Smooth muscle cell (in vitro differentiated cells): ENCODE measurements around the gene ELP6. TPM values are rescaled to one million over a fixed set of nuclear protein-coding genes. Genes with fewer than 3 reads are reported as not detected.
A peak's percentile ranks its signal among the peaks of the same experiment; 100 is the strongest.

ENCODE experiments used
- DNase-seq: peaks from one replicate; lab custom pipeline; 2025; ENCODE audit not compliant: unreplicated experiment; lab: John Stamatoyannopoulos, UW
- H2AFZ ChIP-seq: fragments of 200-600 bp; sonication (generic); 2 replicates; pipeline ENCODE4 v1.6.0; 2016; ENCODE audit warnings: antibody characterized with exemption, low read depth, mild to moderate bottlenecking
- H3F3A ChIP-seq: fragments of 200-600 bp; sonication (generic); 2 replicates; pipeline ENCODE4 v1.6.0; 2017; ENCODE audit warnings: antibody characterized with exemption, low read depth
- H3K27ac ChIP-seq: fragments of 200-600 bp; sonication (generic); 2 replicates; pipeline ENCODE4 v1.5.1; 2016; ENCODE audit warnings: low read depth, mild to moderate bottlenecking
- H3K27me3 ChIP-seq: fragments of 200-600 bp; sonication (generic); 2 replicates; pipeline ENCODE4 v1.6.1; 2016; ENCODE audit warnings: low read depth, mild to moderate bottlenecking
- H3K36me3 ChIP-seq: fragments of 200-600 bp; sonication (generic); 2 replicates; pipeline ENCODE4 v1.5.1; 2016; ENCODE audit warnings: low read depth
- H3K4me1 ChIP-seq: fragments of 200-600 bp; sonication (generic); 2 replicates; pipeline ENCODE4 v1.5.1; 2016; ENCODE audit warnings: low read depth
- H3K4me2 ChIP-seq: fragments of 200-600 bp; sonication (generic); 2 replicates; pipeline ENCODE4 v1.6.0; 2016; ENCODE audit warnings: mild to moderate bottlenecking
- H3K4me3 ChIP-seq: fragments of 200-600 bp; sonication (generic); 2 replicates; pipeline ENCODE4 v1.5.1; 2016; ENCODE audit warnings: mild to moderate bottlenecking
- H3K79me2 ChIP-seq: fragments of 200-600 bp; sonication (generic); 2 replicates; pipeline ENCODE4 v1.6.0; 2016; ENCODE audit warnings: low read depth, mild to moderate bottlenecking
- H3K9ac ChIP-seq: fragments of 200-600 bp; sonication (generic); 2 replicates; pipeline ENCODE4 v1.6.0; 2016; ENCODE audit warnings: low read depth
- H3K9me3 ChIP-seq: fragments of 200-600 bp; sonication (generic); replicated peaks from 2 replicates; pipeline ENCODE4 v1.5.1; 2016; ENCODE audit warnings: low read depth
- H4K20me1 ChIP-seq: fragments of 200-600 bp; sonication (generic); 2 replicates; pipeline ENCODE4 v1.6.0; 2016; ENCODE audit warnings: low read depth
- CTCF ChIP-seq: fragments of 200-600 bp; sonication (generic); IDR thresholded peaks from 2 replicates; pipeline ENCODE4 v1.5.1; 2017; ENCODE audit warnings: borderline replicate concordance, mild to moderate bottlenecking, antibody characterized with exemption; ENCODE audit not compliant: insufficient read depth, poor library complexity, severe bottlenecking
- WGBS: methylation state at CpG from one replicate; pipeline ENCODE4 v1.1.7; 2016; ENCODE audit warnings: low lambda C conversion rate; 5-methylcytosine and 5-hydroxymethylcytosine counted together
- polyA plus RNA-seq: library from polyadenylated mRNA; unstranded; fragments of >200 nt; fragmentation: Nextera tagmentation; extraction: Ambion mirVana; gene quantifications from 2 replicates; pipeline ENCODE4 v1.2.1, GENCODE V29; 2016
- total RNA-seq: library from RNA; depleted of rRNA; stranded (reverse); fragments of >200 nt; gene quantifications from 2 replicates; pipeline ENCODE4 v1.2.3, GENCODE V29; 2014

ELP6 gene
- total and polyA plus RNA-seq, 2 experiments from 2014 or later, result 25.5 to 41.5 TPM

- no peak overlapping the region for H3K27ac ChIP-seq
- H3K9ac ChIP-seq, result no peak overlapping the region
- H3K9me3 ChIP-seq, result no peaks in the 10 kb centered on the region
- no peak for TF ChIP-seq CTCF
- no peak overlapping the region for H3K4me3 ChIP-seq
- no peaks in the 10 kb centered on the region for H3F3A ChIP-seq
- no peaks in the 10 kb centered on the region for H3K4me1 ChIP-seq
- H3K36me3 ChIP-seq, result no peaks in the 10 kb centered on the region
- no peaks in the 10 kb centered on the region for H4K20me1 ChIP-seq
- no peak for DNase-seq
- no peak overlapping the region for H2AFZ ChIP-seq
- no peaks in the 10 kb centered on the region for H3K79me2 ChIP-seq
- no peak overlapping the region for H3K4me2 ChIP-seq
- no peaks in the 10 kb centered on the region for H3K27me3 ChIP-seq
- 74% methylated on average over 4 of the region's 4 CpGs for WGBS
These were observed 10.0 kb upstream of the ELP6 start for GRCh38 chr3:47523310-47524073.

GRCh38 chr3:47522082-47522987, 8.8 kb upstream of the ELP6 start:
- H3F3A ChIP-seq, result no peaks in the 10 kb centered on the region
- H3K27me3 ChIP-seq, result no peaks in the 10 kb centered on the region
- H3K4me2 ChIP-seq, result peak overlapping the region; percentile 40
- no peak overlapping the region for H3K4me3 ChIP-seq
- TF ChIP-seq CTCF, result peak; percentile 88
- no peak overlapping the region for H3K9ac ChIP-seq
- no peaks in the 10 kb centered on the region for H4K20me1 ChIP-seq
- peak; percentile 38 for DNase-seq
- 42% methylated on average over 15 of the region's 15 CpGs for WGBS
- H3K79me2 ChIP-seq, result no peaks in the 10 kb centered on the region
- peak overlapping the region; percentile 6 for H2AFZ ChIP-seq
- no peak overlapping the region for H3K27ac ChIP-seq
- no peaks in the 10 kb centered on the region for H3K9me3 ChIP-seq
- H3K36me3 ChIP-seq, result no peaks in the 10 kb centered on the region
- H3K4me1 ChIP-seq, result no peaks in the 10 kb centered on the region

GRCh38 chr3:47520756-47521155, 7.2 kb upstream of the ELP6 start:
- TF ChIP-seq CTCF, result no peak
- H3K36me3 ChIP-seq, result no peaks in the 10 kb centered on the region
- no peaks in the 10 kb centered on the region for H3K27me3 ChIP-seq
- no peaks in the 10 kb centered on the region for H4K20me1 ChIP-seq
- no peaks in the 10 kb centered on the region for H3K4me1 ChIP-seq
- no peaks in the 10 kb centered on the region for H3K9me3 ChIP-seq
- no peak overlapping the region for H3K4me3 ChIP-seq
- H3K9ac ChIP-seq, result no peak overlapping the region
- DNase-seq, result no peak
- no peaks in the 10 kb centered on the region for H3K79me2 ChIP-seq
- H3F3A ChIP-seq, result no peaks in the 10 kb centered on the region
- H3K4me2 ChIP-seq, result no peak overlapping the region
- no peak overlapping the region for H2AFZ ChIP-seq
- H3K27ac ChIP-seq, result no peak overlapping the region
